ENCODE measurements around the gene ACBD4. TPM values are rescaled to one million over a fixed set of nuclear protein-coding genes. Genes with fewer than 3 reads are reported as not detected.

The ACBD4 gene
- total RNA-seq, 2 experiments from 2014 or later: 12.4 to 12.6 TPM

DNA sequence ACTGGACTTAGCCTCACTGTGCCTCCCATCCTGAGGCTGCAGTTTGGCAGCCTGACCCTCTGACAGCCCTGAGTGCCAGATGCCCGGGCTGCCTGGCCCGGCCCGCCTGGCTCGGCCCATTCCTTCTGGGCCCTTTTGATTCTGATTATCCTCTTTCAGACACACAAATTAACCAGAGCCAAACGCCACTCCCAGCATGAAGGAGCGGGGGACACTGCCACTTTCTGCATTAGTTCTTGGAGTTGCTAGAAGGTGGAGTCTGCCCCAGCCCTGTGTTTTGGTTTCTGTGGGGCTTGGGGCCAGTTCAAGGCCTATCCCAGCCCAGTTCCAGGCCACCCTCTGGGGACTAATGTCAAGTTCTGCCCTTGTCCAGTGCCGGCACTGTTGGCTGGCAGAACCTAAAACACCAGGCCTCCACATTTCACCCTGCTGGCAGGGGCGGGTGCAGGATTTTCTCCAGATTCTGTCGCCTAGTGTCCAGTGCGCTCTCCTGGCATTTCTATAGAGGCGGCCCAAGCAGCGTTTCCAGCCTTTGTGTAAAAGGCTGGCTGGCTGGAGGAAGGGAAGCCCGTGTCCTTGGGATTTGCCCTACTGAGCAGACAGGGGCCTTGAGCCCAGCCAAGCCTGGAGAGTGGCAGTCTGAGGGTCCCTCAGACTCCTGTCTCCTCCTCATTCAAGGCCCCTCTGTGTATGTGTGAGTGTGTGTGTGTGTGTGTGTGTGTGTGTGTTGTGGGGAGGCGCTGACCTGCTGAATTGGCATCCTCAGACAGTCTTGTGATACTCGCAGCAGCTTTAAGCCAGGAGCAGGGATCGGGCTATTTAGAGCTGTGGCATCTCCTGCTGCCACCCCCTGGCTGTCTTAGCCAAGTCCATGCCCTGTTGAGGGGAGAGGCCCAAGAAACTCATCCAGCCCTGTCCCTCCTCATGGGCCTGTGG lies 24.5 kb upstream of the ACBD4 start:
- no peaks in the 10 kb centered on the region for H3K4me1 Mint-ChIP-seq (ENCODE audit: low read depth)
- ATAC-seq (no peak), DNase-seq (no peak)
- no peaks in the 10 kb centered on the region for H3K27me3 Mint-ChIP-seq
- H3K36me3 Mint-ChIP-seq (ENCODE audit: low read depth): peaks cover 4% of the 10 kb centered on the region
- H3K4me3 Mint-ChIP-seq: no peak overlapping the region
- ChIA-PET CTCF (interaction anchor here (1.3 kb wide), 1 partner anchor 190 kb away, joined by 3 read pairs; no protein-coding TSS in a partner anchor), POLR2A (interaction anchor here (1.5 kb wide), 1 partner anchor 38 kb away, joined by 3 read pairs; no protein-coding TSS in a partner anchor)
- no peaks in the 10 kb centered on the region for H3K9me3 Mint-ChIP-seq
- TF ChIP-seq, protein P1, sequence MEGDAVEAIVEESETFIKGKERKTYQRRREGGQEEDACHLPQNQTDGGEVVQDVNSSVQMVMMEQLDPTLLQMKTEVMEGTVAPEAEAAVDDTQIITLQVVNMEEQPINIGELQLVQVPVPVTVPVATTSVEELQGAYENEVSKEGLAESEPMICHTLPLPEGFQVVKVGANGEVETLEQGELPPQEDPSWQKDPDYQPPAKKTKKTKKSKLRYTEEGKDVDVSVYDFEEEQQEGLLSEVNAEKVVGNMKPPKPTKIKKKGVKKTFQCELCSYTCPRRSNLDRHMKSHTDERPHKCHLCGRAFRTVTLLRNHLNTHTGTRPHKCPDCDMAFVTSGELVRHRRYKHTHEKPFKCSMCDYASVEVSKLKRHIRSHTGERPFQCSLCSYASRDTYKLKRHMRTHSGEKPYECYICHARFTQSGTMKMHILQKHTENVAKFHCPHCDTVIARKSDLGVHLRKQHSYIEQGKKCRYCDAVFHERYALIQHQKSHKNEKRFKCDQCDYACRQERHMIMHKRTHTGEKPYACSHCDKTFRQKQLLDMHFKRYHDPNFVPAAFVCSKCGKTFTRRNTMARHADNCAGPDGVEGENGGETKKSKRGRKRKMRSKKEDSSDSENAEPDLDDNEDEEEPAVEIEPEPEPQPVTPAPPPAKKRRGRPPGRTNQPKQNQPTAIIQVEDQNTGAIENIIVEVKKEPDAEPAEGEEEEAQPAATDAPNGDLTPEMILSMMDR (IDR thresholded peaks at IDR 0.05): no peak
- no peak overlapping the region for H3K27ac Mint-ChIP-seq
- intact Hi-C loops (cut with micrococcal nuclease): no loop called here

DNA sequence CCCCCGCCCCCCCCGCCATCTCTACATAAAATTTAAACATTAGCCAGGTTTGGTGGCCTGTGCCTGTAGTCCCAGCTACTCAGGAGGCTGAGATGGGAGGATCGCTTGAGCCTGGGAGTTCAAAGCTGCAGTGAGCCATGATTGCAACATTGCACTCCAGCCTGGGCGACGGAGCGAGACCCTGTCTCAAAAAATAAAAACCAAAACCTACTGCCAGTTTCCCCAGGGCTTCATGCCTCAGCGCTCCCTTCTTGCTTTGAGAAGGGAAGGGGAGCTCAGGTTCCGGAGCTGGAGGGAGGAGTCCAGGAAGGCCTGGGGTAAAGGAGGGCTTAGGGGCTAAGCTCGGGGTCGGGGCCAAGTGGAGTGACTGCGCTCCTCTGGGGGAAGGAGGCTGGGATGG lies 23.6 kb upstream of the ACBD4 start:
- Mint-ChIP-seq H3K4me3 (no peak overlapping the region), H3K27ac (no peak overlapping the region), H3K27me3 (no peaks in the 10 kb centered on the region), H3K9me3 (no peaks in the 10 kb centered on the region), H3K36me3 (ENCODE audit: low read depth) (peaks cover 1% of the 10 kb centered on the region), H3K4me1 (ENCODE audit: low read depth) (no peaks in the 10 kb centered on the region)
- TF ChIP-seq, protein P1 (IDR thresholded peaks at IDR 0.05): no peak
- CTCF ChIA-PET: interaction anchor here (1.3 kb wide), 1 partner anchor 191 kb away, joined by 3 read pairs; no protein-coding TSS in a partner anchor
- POLR2A ChIA-PET: interaction anchor here (1.0 kb wide), 1 partner anchor 37 kb away, joined by 3 read pairs; no protein-coding TSS in a partner anchor
- intact Hi-C loops (cut with micrococcal nuclease): no loop called here
- ATAC-seq (no peak), DNase-seq (no peak)

DNA sequence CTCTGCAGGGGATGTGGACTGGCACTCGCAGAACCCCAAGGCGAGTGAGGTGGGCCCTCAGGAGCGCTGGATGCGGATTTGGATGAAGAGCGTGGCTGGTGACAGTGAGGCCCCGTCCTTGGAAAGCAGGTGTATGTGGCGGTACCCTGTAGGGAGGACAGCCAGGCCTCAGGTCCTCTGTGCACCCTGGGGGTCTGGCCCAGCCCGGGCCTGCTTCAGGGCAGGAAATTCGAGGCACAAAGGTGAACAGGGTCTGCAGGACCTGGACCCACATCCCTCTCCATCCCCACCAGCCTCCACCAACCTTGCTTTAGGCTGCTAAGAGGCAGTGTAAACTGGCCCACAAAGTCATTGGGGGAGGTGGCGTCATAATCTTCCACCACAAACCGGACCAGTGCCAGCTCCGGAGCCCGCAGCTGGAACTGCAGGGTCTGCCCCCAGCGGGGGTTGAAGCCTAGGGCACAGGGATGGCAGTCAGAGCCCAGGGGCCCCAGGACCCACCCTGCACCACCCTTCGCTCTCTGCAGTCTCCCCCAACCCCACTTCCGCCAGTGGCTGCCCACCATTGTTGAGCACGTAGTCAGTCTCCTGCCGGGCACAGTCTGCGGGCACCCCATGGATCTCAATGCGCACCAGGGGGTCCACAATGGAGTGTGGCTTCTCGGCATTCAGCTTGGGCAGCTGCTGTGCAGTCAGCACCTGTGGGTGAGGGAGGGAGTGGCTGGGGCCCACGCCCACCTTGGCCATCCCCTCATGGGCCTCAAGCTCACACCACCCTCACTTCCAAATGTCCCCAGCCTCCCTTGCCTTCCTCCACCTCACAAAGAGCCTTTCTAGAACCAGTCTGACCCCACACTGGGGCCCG lies 22.7 kb upstream of the ACBD4 start:
- H3K4me1 Mint-ChIP-seq (ENCODE audit: low read depth): no peaks in the 10 kb centered on the region
- no peak overlapping the region for H3K27ac Mint-ChIP-seq
- H3K4me3 Mint-ChIP-seq: no peak overlapping the region
- ChIA-PET POLR2A (interaction anchor here (1.0 kb wide), 1 partner anchor 38 kb away, joined by 3 read pairs; no protein-coding TSS in a partner anchor), CTCF (interaction anchor here (1.3 kb wide), 1 partner anchor 192 kb away, joined by 3 read pairs; no protein-coding TSS in a partner anchor)
- peaks cover 1% of the 10 kb centered on the region for H3K36me3 Mint-ChIP-seq (ENCODE audit: low read depth)
- DNase-seq: no peak
- intact Hi-C loops (cut with micrococcal nuclease): no loop called here
- TF ChIP-seq, protein P1 (IDR thresholded peaks at IDR 0.05): no peak
- ATAC-seq: no peak
- H3K9me3 Mint-ChIP-seq: no peaks in the 10 kb centered on the region
- no peaks in the 10 kb centered on the region for H3K27me3 Mint-ChIP-seq

DNA sequence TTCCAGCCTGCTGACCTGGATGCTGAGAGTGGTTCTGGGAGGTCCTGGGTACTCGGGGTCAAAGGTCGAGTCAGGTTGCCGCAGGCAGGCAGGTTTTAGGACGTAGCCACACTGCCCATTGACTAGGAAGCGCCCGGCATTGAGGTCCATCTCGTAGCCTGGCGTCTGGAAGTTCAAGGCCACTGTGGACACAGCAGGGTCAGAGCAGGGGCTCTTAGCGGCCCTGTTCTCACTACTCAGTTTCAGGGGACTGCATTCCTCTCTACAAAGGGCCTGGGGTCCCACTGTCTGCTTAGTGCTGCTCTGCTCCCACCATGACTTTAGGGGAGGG lies 22.1 kb upstream of the ACBD4 start:
- ATAC-seq (no peak), DNase-seq (no peak)
- TF ChIP-seq, protein P1 (IDR thresholded peaks at IDR 0.05): no peak
- H3K27ac Mint-ChIP-seq: no peak overlapping the region
- H3K4me3 Mint-ChIP-seq: no peak overlapping the region
- ChIA-PET CTCF (no interaction called here), POLR2A (no interaction called here)
- intact Hi-C loops (cut with micrococcal nuclease): no loop called here
- no peaks in the 10 kb centered on the region for H3K9me3 Mint-ChIP-seq
- no peaks in the 10 kb centered on the region for H3K27me3 Mint-ChIP-seq
- no peaks in the 10 kb centered on the region for H3K36me3 Mint-ChIP-seq (ENCODE audit: low read depth)
- no peaks in the 10 kb centered on the region for H3K4me1 Mint-ChIP-seq (ENCODE audit: low read depth)

Measured in activated CD8-positive, alpha-beta T cell treated with anti-CD3 and anti-CD28 coated beads for 36 hours (primary cell).